Ureter (tissue), 1 donor: Measurements from ENCODE around the gene HPCA. TPM values are rescaled to one million over a fixed set of nuclear protein-coding genes. Genes with fewer than 3 reads are reported as not detected.

Experiments used
- DNase-seq: peaks from one replicate; pipeline ENCODE4 v3.0.0-alpha.2; 2020; ENCODE audit warnings: low spot score
- total RNA-seq: library from RNA; stranded (reverse); gene quantifications from one replicate; pipeline ENCODE4 v1.2.4, GENCODE V29; 2023
- donor health status: DM: yes; HTN: yes; CAD: no.

HPCA gene
- total RNA-seq, 1 donor from 2014 or later, result 0.75 TPM

- no peak for DNase-seq
Measured at GRCh38 chr1:32889731-32890278, 3.5 kb downstream of the HPCA start.

DNA sequence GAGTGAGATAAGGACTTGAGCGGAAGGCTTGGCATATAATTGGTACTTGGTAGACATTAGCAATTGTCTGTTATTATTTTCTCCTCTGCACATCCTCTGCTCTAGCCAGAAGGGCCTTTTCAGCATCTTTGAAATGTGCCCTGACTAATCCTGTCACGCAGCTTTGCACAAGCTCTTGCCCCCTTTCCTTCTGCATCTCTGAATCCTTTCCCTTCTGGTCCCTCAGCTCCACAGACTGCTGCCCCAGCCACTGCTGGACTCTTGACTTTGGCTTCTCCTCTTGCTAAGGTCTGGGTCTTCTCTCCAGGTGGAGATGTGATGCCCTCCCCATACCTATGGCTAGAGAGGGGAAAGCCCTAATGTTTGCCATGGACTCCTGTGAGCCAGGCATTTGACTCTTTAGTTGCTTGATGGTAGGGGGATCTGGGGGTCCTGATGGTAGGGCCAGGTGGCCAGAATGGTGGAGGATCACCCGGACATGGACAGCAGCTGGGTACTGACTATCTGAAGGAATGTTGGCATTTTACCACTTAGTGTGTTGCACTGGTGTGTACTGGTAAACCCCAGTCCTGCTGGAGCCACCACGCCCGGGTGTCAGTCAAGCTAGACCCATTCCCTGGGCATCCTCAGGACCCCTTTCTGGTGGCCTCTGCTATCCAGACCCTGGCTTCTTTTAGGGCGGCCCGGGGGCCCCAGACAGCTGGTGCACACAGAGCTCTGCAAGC, 4.4 kb downstream of the HPCA start:
- no peak for DNase-seq

DNA sequence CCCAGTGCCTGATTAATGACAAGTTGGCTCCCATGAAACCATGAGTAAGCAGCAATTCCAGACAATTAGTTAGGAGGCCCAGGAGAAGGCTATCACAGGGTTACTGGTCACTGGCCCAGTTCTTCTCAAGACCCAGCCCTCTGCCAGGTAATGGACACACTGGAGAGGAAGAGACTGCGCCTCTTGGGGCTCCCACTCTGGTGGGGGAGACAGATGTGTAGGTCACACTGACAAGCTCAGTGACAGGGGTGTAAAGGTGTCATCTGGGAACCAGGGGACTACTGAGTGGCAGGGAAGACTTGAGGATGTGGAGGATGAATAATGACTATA, 4.9 kb downstream of the HPCA start:
- no peak for DNase-seq

DNA sequence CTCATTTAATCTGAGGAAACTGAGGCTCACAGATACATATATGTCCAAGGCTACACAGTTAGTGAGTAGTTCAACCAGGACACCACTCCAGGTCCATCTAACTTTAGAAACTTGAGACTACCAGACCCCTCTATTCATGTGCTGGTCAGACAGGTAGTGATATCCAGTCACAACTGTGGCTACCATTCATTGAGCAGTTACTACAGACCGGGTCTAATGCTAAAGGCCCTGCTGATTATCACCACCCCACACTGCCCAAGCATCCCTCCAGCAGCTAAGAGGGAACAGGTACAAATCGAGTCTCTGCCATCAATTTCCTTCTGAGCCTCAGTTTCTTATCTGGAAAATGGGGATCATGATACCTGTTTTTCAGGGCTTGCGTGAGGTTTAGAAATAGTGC, 5.3 kb downstream of the HPCA start:
- no peak for DNase-seq

DNA sequence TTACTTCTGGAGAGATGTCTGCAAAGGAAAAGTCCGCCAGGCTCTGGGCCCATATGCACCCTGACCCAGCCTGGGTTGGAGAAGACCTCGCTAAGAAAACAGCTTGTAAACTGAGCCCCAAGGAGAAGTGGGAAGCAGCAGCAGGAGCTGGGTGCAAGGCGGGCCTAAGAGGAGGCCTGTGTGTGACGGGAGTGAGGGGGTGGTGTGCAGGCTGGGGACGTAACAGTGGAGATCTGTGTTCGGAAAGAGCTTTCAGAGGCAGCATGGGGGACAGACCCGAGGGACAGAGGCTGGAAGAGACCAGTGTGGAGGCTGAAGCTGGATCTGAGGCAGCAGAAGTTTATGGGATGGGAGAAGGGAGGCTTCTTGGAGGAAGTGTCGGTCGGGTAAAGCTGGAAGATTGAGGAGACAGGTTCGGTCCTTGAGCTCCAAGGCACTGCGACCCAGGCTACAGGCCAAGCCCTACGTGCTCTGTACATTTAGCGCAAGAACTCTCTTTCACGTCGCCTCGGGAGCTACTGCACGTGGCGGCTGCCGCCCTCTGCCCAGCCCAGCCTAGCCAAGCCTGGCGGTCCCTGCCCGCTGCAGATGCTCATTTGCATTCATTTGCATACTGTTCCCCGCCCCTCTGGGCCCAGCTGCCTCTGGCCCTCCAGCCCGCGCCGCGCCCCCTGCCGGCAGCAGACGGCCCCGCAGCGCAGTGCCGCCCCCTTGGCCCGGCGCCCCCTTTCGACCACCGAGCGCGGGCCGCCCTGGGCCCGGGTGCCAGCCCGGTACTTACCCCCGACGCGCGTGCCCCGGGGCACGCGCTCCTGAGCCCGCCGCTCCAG, 6.3 kb downstream of the HPCA start:
- DNase-seq, result no peak

GRCh38 chr1:32893198-32894018, 7.1 kb downstream of the HPCA start:
- DNase-seq, result no peak

- DNase-seq, result no peak
Measured at GRCh38 chr1:32894019-32894600, 7.8 kb downstream of the HPCA start.

DNA sequence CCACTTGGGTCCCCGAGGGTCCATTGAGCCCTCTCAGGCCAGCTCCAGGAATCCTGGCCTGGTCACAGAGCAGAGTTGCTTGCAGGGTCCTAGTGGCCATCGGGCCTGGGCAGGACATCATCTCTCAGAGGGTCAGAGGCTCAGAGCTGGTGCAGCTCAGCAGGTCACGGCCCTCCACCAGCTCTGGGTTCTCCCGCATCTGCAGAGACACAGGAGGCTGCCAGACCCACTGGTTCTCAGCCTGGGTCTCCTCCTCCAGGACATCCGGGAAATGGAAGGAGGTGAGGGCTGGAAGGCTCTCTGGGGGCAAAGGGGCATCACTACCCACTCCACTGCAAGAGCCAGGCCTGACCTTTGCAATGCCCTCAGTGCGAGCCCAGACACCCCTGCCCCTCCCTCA, 8.4 kb downstream of the HPCA start:
- no peak for DNase-seq

DNA sequence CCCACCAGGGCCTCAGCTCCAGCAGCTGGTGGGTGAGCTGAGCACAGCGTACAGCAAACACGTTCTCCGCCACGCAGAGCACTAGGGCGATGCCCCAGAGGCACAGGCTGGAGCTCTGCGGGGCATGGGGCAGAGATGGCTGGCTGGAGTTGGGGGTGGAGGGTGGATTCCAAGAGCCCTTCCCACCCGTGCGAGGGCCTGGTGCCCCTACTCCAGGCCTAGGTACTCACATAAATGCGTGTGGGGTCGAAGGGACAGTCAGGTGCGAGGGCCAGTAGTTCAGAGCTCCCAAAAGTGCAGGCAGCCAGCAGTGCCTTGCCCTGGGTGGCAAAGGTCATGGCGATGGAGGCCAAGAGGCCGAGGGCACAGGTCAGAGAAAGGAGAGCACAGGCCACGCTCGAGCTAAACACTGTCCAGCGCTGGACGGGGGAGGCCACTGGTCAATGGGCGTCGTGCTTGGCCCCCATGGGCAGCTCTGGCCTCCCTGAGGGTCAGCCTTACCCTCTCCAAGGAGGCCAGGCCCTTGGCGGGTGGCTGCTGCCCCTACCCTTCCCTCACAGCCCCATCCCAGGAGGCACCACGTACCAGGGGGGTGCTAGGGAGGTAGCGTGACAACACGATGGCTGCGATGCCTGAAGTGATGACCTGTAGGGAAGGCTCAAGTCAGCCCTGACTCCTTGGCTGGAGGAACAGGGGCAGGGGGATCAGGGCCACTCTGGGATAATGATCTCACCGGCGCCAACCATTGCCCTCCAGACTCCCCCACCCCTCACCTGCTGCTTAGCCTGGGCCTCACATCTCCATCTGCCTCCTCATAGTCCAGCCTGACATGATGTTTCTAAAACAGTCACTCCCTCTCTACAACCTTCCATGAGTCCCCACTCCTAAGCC, 9.3 kb downstream of the HPCA start:
- no peak for DNase-seq

GRCh38 chr1:32896451-32896850, 10.2 kb downstream of the HPCA start:
- no peak for DNase-seq

DNA sequence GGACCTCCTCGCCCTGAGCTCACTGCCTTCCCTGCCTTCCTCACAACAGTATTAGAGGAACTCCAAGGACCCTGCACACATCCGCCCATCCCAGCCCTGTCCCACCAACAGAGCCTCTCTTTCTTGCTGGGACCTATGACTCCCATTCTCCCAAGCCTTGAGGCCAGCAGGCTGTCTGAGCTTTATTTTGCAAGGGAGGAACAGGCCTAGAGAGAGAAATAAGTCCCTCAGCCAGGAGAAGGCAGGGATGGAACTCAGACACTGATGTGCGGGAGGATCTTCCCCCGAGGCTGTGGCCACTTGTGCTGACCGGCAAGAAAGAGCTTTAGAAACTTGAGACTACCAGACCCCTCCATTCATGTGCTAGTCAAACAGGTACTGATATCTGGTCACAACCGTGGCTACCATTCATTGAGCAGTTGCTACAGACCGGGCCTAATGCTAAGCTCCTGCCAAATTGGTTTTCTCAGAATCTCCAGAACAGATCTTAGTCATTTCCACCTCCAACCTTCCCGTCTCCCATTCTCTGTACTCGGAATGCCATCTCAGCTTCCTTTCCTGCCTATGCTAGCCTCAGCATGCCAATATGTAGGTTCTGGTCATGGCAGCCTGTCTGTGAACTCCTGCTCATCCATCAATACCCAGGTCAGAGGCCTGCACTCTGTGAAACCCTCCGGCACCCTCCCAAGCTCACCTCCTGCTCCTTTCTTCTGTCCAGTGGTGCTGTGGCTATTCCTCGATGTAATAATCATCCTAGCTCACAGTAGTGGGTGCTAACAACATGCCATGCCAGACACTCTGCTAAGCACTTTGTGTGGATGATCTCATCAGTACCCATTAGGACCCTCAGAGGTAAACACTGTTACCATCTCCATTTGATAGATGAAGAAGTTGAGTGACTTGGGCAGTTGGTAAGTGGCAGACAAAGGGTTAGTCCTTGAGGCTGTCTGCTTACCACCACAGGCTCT, 11.1 kb downstream of the HPCA start:
- DNase-seq, result no peak

DNA sequence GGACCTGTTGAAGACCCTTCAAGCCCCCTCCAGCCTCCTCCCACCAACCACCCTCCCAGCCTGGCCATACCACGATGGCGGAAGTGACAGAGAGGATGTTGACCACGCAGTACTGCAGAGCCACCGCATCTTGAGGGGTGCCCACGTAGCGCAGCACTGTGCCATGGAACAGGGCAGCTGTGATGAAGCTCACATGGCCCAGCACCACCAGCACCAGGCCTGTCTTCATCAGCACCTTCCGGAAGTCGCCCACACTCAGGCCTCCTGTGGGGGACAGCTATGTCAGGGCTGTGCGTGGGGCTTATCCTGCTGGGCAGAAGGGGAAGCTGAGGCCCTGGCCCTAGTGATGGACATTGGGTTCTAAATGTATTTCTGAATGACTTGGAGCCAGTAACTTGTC, 11.8 kb downstream of the HPCA start:
- DNase-seq, result no peak

DNA sequence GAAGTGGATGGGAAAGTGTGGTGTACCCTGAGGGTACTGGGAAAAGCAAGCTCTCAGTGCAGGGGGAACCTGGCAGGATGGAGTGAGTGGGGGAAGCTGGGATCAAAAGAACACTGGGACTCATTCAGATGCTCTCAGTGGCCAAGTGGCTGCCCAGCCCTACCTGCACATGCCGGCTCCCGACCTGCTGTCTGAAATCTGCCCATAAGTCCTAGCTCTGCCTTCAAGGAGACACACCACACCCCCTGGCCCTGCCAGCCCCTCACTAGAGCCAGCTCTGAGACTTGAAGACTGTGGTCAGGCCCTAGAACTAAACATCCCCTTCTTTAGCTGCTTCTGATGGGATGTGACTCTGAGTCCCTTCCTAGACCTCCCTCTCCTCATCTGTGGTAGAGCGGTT, 12.7 kb downstream of the HPCA start:
- DNase-seq, result no peak

GRCh38 chr1:32899586-32900296, 13.4 kb downstream of the HPCA start:
- DNase-seq, result no peak

DNA sequence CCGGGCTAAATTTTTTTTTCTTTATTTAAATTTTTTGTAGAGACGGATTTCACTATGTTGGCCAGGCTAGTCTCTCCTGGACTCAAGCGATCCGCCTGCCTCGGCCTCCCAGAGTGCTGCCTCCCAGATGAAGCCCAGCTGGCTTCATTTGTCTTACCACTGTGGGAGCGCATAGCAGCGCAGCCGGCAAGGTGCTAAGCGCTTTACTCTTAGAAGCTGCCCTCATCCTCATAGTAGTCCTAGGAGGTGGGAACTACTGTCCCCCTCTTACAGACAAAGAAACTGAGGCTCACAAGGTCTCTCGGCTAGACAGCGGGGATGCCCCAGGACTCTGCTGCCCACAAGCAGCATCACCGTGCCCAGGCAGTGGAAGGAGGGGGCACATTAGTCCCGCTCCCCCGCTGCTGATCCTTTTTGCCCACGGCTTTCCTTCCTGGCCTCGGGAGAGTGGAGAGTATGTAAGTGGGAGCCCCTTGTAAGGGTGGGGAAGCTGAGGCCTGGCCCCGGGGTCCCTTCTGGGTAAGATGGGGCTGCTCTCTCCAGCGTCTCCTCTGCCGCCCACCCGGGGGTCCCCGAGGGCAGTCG, 14.2 kb downstream of the HPCA start:
- no peak for DNase-seq

GRCh38 chr1:32900956-32901822, 14.9 kb downstream of the HPCA start, which contains the start of gene TMEM54:
Gene TMEM54 (minus strand): TSS chr1:32901389. CDS start chr1:32901238, 151 bp downstream.
- DNase-seq, result peak; percentile 71

DNA sequence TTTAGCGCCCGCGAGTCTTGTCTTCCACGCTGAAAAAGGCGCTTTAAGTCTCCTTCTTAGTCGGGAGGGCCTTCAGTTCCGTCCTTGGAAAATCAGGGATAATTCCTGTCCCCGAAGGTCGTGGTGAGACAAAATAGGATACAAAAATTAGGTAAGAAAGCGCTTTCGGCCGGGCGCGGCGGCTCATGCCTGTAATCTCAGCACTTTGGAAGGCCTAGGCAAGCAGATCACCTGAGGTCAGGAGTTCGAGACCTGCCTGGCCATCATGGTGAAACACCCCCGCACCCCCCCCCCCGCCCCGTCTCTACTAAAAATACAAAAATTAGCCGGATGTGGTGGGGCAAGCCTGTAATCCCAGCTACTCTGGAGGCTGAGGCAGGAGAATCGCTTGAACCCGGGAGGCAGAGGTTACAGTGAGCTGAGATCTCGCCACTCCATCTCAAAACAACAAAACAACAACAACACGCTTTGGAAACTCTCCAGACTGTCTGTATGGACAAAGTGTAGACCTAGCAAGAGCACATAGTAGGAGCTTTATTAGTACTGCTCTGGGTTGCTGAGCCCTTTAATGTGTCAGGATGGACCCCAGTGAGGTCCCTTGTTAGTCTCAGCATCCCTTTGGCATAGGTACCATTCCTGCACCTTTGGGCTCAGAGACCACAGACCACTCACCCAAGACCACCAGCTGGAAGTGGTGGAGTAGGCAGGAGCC, 15.7 kb downstream of the HPCA start:
- DNase-seq, result no peak
